Measurements from ENCODE around the gene DFFB.

GRCh38 chr1:3881193-3881480 lies 23.9 kb downstream of the DFFB start:
- no peak for TF ChIP-seq CTCF (IDR thresholded peaks at IDR 0.05 in 2 of 3, conservative IDR thresholded peaks at IDR 0.05 in 1 of 3; ENCODE audit: borderline replicate concordance in 1 of 3, insufficient read depth in 1 of 3, low read depth in 2 of 3, low read length in 2 of 3)
- no peak for TF ChIP-seq ZNF274 (IDR thresholded peaks at IDR 0.05; ENCODE audit: low read depth, low read length)
- no peak for TF ChIP-seq POLR2A (IDR thresholded peaks at IDR 0.05; ENCODE audit: borderline replicate concordance, extremely low read depth, insufficient read depth, insufficient read length)
- TF ChIP-seq SP1 (IDR thresholded peaks at IDR 0.05; ENCODE audit: low read depth) = no peak
- no peak for TF ChIP-seq POLR2AphosphoS5 (IDR thresholded peaks at IDR 0.05; ENCODE audit: low read depth, low read length)
- no peak for TF ChIP-seq JUND (IDR thresholded peaks at IDR 0.05)
- TF ChIP-seq SRF (IDR thresholded peaks at IDR 0.05; ENCODE audit: low read depth) = no peak
- no peak for TF ChIP-seq EZH2 (IDR thresholded peaks at IDR 0.05)
